Body of pancreas (tissue), 4 donors: Measurements from ENCODE around the gene GNA15. TPM values are rescaled to one million over a fixed set of nuclear protein-coding genes. Genes with fewer than 3 reads are reported as not detected.

Source experiments
- ATAC-seq: fragments of 150-250 bp; one replicate; pipeline ENCODE4 v1.9.1; 2016
- DNase-seq, 4 donors: peaks; one replicate each; pipeline ENCODE4 v3.0.0-alpha.2; 2019
- H3K27ac ChIP-seq, 4 donors: fragments of 200-600 bp; sonication (generic); 1 replicate in 3 of 4; 2 replicates in 1 of 4; pipeline versions ENCODE4 v1.5.1 to v1.6.1; 2016 to 2019; ENCODE audit warnings: mild to moderate bottlenecking in 1 of 4, mixed read lengths in 1 of 4, moderate library complexity in 1 of 4
- H3K27me3 ChIP-seq, 2 donors: fragments of 200-600 bp; sonication (generic); one replicate each; pipeline ENCODE4 v1.6.0; 2016; ENCODE audit warnings: mild to moderate bottlenecking in 1 of 2
- H3K36me3 ChIP-seq, 2 donors: fragments of 200-600 bp; sonication (generic); replicated peaks in 1 of 2; 2 replicates each; pipeline ENCODE4 v1.5.1; 2016; ENCODE audit warnings: low read depth in 2 of 2; ENCODE audit not compliant: insufficient read depth in 1 of 2
- H3K4me1 ChIP-seq: fragments of 200-600 bp; sonication (generic); one replicate; pipeline ENCODE4 v1.6.0; 2016
- H3K4me3 ChIP-seq, 2 donors: fragments of 200-600 bp; sonication (generic); 1 replicate in 1 of 2; 2 replicates in 1 of 2; pipeline ENCODE4 v1.5.1; 2016 to 2019
- H3K9me3 ChIP-seq, 3 donors: fragments of 200-600 bp; sonication (generic); 1 replicate in 2 of 3; 2 replicates in 1 of 3; pipeline ENCODE4 v1.5.1; 2016
- POLR2A ChIP-seq, 3 donors: fragments of 450-650 bp; IDR thresholded peaks; one replicate each; pipeline ENCODE4 v1.6.1; 2016; ENCODE audit warnings: antibody characterized with exemption in 3 of 3, mild to moderate bottlenecking in 2 of 3
- WGBS, 2 donors: methylation state at CpG; one replicate each; pipeline ENCODE4 v1.1.5; 2017; 5-methylcytosine and 5-hydroxymethylcytosine counted together
- intact Hi-C: fragments of 100-400 bp; cut with DNase I; formaldehyde crosslinking; loops from one replicate; pipeline ENCODE4 v1.15.1; 2023
- total RNA-seq, 2 donors: library from RNA; depleted of rRNA; stranded (reverse); fragments of >200 nt; gene quantifications; one replicate each; pipeline ENCODE4 v1.1.0, GENCODE V29; 2016
- TF ChIP-seq, protein P1 (sequence below), 7 experiments: fragments of 450-650 bp in 4 of 7; fragments of 200-600 bp in 3 of 7; sonication (generic) in 3 of 7; IDR thresholded peaks; one replicate each; pipeline ENCODE4 v1.5.1; 2016 to 2019; ENCODE audit warnings: antibody characterized with exemption in 7 of 7

The GNA15 gene
- total RNA-seq, 2 donors from 2014 or later = 1.6 to 2.6 TPM

DNA sequence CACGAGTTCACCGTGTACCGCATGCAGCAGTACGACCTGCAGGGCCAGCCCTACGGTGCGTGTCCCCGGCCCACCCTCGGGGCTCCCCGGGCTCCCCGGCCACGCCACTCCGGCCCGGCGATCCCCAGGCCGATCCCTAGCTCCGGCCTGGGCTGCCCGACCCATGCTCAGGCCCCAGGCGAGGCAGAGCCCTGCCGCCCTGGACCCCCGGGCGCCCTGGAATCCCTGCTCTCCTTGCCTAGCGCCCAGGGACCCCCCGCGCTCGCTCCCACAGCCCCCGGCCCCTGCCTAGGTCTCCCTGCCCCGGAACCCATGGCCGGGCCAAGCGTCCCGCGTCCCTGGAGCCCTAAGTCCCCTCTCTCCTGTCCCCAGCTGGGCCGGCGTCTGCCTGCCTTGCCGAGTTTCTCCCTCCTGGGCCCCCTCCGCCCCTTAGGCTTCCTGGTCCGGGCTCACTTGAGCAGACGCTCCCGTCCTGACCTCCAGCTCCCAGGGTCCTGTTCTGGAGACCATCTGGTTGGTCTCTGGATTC, 50.4 kb downstream of the GNA15 start:
- WGBS, 2 donors = 0 to 1% methylated on average over 2 to 33 of the region's 38 CpGs
- H3K9me3 ChIP-seq = no peaks in the 10 kb centered on the region
- no peaks in the 10 kb centered on the region for H3K36me3 ChIP-seq
- DNase-seq (peak in 1 of 4 donors; percentile 29), ATAC-seq (peak; percentile 27)
- no peaks in the 10 kb centered on the region for H3K27me3 ChIP-seq
- peaks cover 37% of the 10 kb centered on the region for H3K4me1 ChIP-seq
- peak overlapping the region; percentile 95 to 99 for H3K4me3 ChIP-seq
- intact Hi-C loops = no loop called here
- TF ChIP-seq, protein P1, sequence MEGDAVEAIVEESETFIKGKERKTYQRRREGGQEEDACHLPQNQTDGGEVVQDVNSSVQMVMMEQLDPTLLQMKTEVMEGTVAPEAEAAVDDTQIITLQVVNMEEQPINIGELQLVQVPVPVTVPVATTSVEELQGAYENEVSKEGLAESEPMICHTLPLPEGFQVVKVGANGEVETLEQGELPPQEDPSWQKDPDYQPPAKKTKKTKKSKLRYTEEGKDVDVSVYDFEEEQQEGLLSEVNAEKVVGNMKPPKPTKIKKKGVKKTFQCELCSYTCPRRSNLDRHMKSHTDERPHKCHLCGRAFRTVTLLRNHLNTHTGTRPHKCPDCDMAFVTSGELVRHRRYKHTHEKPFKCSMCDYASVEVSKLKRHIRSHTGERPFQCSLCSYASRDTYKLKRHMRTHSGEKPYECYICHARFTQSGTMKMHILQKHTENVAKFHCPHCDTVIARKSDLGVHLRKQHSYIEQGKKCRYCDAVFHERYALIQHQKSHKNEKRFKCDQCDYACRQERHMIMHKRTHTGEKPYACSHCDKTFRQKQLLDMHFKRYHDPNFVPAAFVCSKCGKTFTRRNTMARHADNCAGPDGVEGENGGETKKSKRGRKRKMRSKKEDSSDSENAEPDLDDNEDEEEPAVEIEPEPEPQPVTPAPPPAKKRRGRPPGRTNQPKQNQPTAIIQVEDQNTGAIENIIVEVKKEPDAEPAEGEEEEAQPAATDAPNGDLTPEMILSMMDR (IDR thresholded peaks at IDR 0.05) = no peak
- TF ChIP-seq POLR2A (IDR thresholded peaks at IDR 0.05) = peak in 1 of 3 donors; percentile 3
- H3K27ac ChIP-seq = peak overlapping the region; percentile 50 to 94 (median 78)

DNA sequence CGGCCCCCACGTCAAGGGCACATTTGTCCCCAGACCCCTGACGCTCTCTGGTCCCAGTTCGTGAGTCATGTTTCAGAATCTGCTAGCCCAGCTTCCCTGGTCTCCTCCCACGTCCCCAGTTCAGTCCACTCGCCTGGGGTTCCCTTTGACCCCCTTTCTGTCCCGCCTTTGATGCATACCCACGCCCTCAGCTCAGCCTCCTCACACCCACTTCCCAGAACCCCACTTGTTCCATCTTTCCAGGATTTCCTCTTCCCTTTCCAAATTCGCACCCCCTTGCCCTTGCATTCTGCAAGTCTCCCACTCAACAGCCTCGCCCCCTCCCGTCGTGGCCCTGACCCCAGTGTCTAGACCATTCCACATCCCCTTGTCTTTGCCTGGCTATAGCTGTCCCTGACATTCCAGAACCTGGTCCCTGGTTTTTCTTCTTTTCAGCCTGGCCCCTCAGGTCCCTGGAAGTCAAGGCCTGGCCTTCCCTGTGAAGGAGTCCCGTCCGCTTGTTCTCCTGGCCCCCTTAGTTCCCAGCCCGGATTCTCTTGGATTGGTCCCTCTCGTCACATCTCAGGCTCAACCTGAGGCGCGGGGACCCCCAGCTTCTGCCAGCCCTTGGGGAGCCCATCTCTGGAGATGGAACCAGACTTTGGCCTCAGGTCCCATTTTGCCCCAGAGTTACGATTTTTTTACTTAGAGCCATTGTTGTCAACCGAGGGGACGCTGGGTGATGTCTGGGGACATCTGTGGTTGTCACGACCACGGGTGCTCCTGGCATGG, 51.2 kb downstream of the GNA15 start:
- ATAC-seq (no peak), DNase-seq (no peak)
- no peak overlapping the region for H3K27ac ChIP-seq
- H3K9me3 ChIP-seq = no peaks in the 10 kb centered on the region
- peak overlapping the region in 1 of 2 donors; percentile 99 for H3K4me3 ChIP-seq
- WGBS, 2 donors = 54 to 60% methylated on average over 23 of the region's 23 CpGs
- TF ChIP-seq POLR2A (IDR thresholded peaks at IDR 0.05) = no peak
- TF ChIP-seq, protein P1 (IDR thresholded peaks at IDR 0.05) = no peak
- no peaks in the 10 kb centered on the region for H3K36me3 ChIP-seq
- H3K4me1 ChIP-seq = peaks cover 37% of the 10 kb centered on the region
- intact Hi-C loops = no loop called here
- H3K27me3 ChIP-seq = no peaks in the 10 kb centered on the region

DNA sequence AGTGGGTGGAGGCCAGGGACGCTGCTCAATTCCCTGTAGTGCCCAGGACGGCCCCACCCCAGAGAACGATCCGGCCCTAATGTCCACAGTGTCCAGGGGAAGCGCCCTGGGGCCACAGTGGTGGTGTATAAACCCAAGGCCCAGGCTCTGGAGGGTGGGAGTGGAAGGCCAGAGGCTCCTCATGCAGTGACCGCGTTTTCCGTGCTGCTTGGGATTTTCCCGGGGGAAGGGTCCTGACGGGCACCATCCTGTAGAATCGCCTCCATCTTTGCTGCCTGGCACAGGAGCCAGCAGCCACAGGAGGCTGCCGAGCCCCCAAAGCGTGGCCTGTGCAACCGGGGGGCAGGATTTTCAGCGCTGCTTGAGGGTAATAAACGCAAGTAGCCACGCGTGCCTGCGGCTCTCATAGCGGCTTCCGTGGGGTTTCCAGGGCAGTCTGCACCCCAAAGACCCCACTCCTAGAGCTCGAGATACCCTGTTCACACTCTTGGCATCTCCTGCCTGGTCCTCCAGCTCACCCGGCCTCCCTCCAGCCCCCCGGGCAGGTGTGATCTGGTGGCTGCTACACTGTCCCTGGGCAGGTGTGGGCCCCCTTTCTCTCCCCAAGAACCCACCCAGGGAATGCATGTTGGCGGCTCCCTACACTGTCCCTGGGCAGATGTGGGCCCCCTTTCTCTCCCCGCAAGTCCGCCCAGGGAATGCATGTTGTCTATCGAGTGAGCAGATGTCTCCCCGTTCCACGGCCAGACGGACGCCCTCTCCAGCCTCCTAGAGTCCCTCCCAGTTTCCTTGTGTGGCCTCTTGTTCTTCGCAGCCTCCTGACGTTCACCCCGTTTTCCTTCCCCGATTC, 52.1 kb downstream of the GNA15 start:
- no peak for ATAC-seq

DNA sequence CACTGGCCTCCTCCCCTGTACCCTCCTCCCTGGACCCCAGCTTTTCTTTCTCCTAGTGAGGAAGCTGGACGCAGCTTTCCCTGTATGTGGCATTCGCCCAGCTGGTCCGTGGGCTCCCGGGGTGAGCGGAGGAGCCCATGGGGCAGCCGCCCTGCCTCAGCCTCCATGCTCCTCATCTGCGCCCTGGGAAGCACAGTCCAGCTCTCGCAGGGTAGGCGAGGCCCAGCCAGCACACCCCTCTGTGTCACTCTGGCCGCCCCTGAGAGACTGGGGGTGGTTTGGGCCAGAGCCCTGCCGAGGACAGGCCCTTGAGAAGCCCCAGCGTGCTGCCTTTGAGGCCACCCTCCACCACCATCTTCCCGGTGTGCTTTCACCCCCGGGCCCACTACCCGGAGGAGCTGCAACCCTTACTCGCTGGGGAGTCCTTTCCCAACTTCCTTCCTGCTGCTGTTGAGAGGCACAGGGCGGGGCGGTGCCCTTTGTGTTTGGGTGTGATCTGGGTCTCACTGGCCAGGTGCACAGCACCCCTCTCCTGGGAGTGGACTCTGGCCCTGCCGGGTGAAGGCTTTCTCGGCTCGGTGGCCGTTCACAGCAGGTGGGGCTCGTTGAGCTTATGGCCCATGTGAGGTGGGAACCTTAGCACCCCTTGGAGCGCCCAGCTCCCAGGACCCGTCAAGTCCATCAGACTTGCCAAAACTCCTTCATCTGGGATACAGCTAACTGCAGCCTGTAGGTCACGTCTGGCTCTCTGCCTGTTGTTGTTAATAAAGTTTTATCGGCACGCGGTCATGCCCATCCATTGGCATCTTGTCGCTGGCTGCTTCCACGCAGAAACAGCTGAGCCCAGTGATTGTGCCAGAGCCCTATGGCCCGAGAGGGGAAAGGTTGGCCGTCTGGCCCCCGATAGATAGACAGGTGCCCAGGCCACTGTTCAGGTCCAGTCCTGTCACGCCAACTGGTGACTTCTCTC, 53.1 kb downstream of the GNA15 start:
- DNase-seq (no peak), ATAC-seq (no peak)
- no peak overlapping the region for H3K27ac ChIP-seq
- H3K27me3 ChIP-seq = no peaks in the 10 kb centered on the region
- no peak overlapping the region for H3K4me3 ChIP-seq
- 89 to 94% methylated on average over 19 to 29 of the region's 35 CpGs for WGBS, 2 donors
- TF ChIP-seq POLR2A (IDR thresholded peaks at IDR 0.05) = no peak
- TF ChIP-seq, protein P1 (IDR thresholded peaks at IDR 0.05) = no peak
- no peaks in the 10 kb centered on the region for H3K9me3 ChIP-seq
- intact Hi-C loops = no loop called here
- peaks cover 37% of the 10 kb centered on the region for H3K4me1 ChIP-seq
- H3K36me3 ChIP-seq = no peaks in the 10 kb centered on the region

More for the DNA sequence above, 52.1 kb downstream of the GNA15 start:
- intact Hi-C loops = no loop called here
- H3K36me3 ChIP-seq = no peaks in the 10 kb centered on the region
- H3K27ac ChIP-seq = no peak overlapping the region
- H3K4me3 ChIP-seq = no peak overlapping the region
- no peak for TF ChIP-seq POLR2A (IDR thresholded peaks at IDR 0.05)
- TF ChIP-seq, protein P1 (IDR thresholded peaks at IDR 0.05) = no peak
- DNase-seq = no peak
- no peaks in the 10 kb centered on the region for H3K9me3 ChIP-seq
- H3K4me1 ChIP-seq = peaks cover 37% of the 10 kb centered on the region
- 85 to 88% methylated on average over 28 to 36 of the region's 36 CpGs for WGBS, 2 donors
- no peaks in the 10 kb centered on the region for H3K27me3 ChIP-seq
